H9 (cell line): ENCODE data around the gene TRAFD1. TPM values are rescaled to one million over a fixed set of nuclear protein-coding genes. Genes with fewer than 3 reads are reported as not detected.

ENCODE experiments used
- DNase-seq: peaks from one replicate; pipeline ENCODE4 v3.0.0-alpha.2; 2017
- H2AFZ ChIP-seq: one replicate; pipeline ENCODE4 v1.6.1; 2013; ENCODE audit warnings: mild to moderate bottlenecking, low read length, control low read depth, moderate library complexity
- H2AK5ac ChIP-seq: 2 replicates; pipeline ENCODE4 v1.6.1; 2013; ENCODE audit warnings: low read length, control low read depth, mixed read lengths; ENCODE audit not compliant: insufficient read length
- H2BK120ac ChIP-seq: one replicate; pipeline ENCODE4 v1.6.1; 2013; ENCODE audit warnings: low read depth, mild to moderate bottlenecking, low read length, control low read depth, inconsistent platforms; ENCODE audit not compliant: poor library complexity, severe bottlenecking
- H2BK12ac ChIP-seq: 2 replicates; pipeline ENCODE4 v1.6.1; 2013; ENCODE audit warnings: low read length, control low read depth, mixed read lengths, low read depth; ENCODE audit not compliant: insufficient read length
- H2BK15ac ChIP-seq: 2 replicates; pipeline ENCODE4 v1.6.1; 2013; ENCODE audit warnings: low read depth, low read length, control low read depth
- H2BK20ac ChIP-seq: one replicate; pipeline ENCODE4 v1.6.1; 2013; ENCODE audit warnings: low read depth, mild to moderate bottlenecking, low read length, control low read depth, inconsistent platforms; ENCODE audit not compliant: poor library complexity, severe bottlenecking
- H2BK5ac ChIP-seq: 2 replicates; pipeline ENCODE4 v1.6.1; 2013; ENCODE audit warnings: low read length, control low read depth, mixed read lengths; ENCODE audit not compliant: insufficient read length
- H3K14ac ChIP-seq: 2 replicates; pipeline ENCODE4 v1.6.1; 2013; ENCODE audit warnings: low read length, control low read depth; ENCODE audit not compliant: insufficient read depth
- H3K18ac ChIP-seq: 2 replicates; pipeline ENCODE4 v1.6.1; 2013; ENCODE audit warnings: low read depth, mild to moderate bottlenecking, mixed read lengths, low read length, control low read depth; ENCODE audit not compliant: insufficient read length
- H3K23ac ChIP-seq: 2 replicates; pipeline ENCODE4 v1.6.1; 2013; ENCODE audit warnings: low read length, control low read depth, mixed read lengths, low read depth; ENCODE audit not compliant: insufficient read length
- H3K23me2 ChIP-seq: 2 replicates; pipeline ENCODE4 v1.6.1; 2013; ENCODE audit warnings: low read depth, mild to moderate bottlenecking, mixed read lengths, low read length, control low read depth; ENCODE audit not compliant: insufficient read length, poor library complexity, severe bottlenecking
- H3K27ac ChIP-seq: 2 replicates; pipeline ENCODE4 v1.5.1; 2013; ENCODE audit warnings: low read length, control low read depth, mixed read lengths, low read depth; ENCODE audit not compliant: insufficient read length
- H3K27me3 ChIP-seq: 2 replicates; pipeline ENCODE4 v1.6.1; 2013; ENCODE audit warnings: low read length, control low read depth, inconsistent platforms; ENCODE audit not compliant: insufficient read depth
- H3K4ac ChIP-seq: 2 replicates; pipeline ENCODE4 v1.6.1; 2013; ENCODE audit warnings: low read depth, mild to moderate bottlenecking, control low read depth, inconsistent platforms, low read length, moderate library complexity
- H3K4me1 ChIP-seq: 2 replicates; pipeline ENCODE4 v1.6.1; 2013; ENCODE audit warnings: low read length, control low read depth, inconsistent platforms; ENCODE audit not compliant: insufficient read depth
- H3K4me2 ChIP-seq: 2 replicates; pipeline ENCODE4 v1.6.1; 2013; ENCODE audit warnings: low read length, control low read depth, mixed read lengths; ENCODE audit not compliant: insufficient read length, insufficient read depth
- H3K56ac ChIP-seq: 2 replicates; pipeline ENCODE4 v1.6.1; 2013; ENCODE audit warnings: low read depth, mild to moderate bottlenecking, mixed read lengths, low read length, control low read depth; ENCODE audit not compliant: insufficient read length
- H3K79me1 ChIP-seq: 2 replicates; pipeline ENCODE4 v1.6.1; 2013; ENCODE audit warnings: low read depth, mild to moderate bottlenecking, moderate library complexity, low read length, control low read depth, inconsistent platforms; ENCODE audit not compliant: insufficient read depth, poor library complexity, severe bottlenecking
- H3K79me2 ChIP-seq: 2 replicates; pipeline ENCODE4 v1.6.1; 2013; ENCODE audit warnings: low read length, control low read depth, inconsistent platforms; ENCODE audit not compliant: insufficient read depth
- H3K9ac ChIP-seq: 2 replicates; pipeline ENCODE4 v1.6.1; 2013; ENCODE audit warnings: low read length, control low read depth, mixed read lengths; ENCODE audit not compliant: insufficient read length; ENCODE audit errors: extremely low read depth
- H3K9me3 ChIP-seq: one replicate; pipeline ENCODE4 v1.6.1; 2013; ENCODE audit warnings: low read depth, low read length, inconsistent platforms; ENCODE audit not compliant: control insufficient read depth
- H3T11ph ChIP-seq: one replicate; pipeline ENCODE4 v1.6.1; 2013; ENCODE audit warnings: mild to moderate bottlenecking, low read length, control low read depth, inconsistent platforms
- H4K20me1 ChIP-seq: one replicate; pipeline ENCODE4 v1.6.1; 2013; ENCODE audit not compliant: control insufficient read depth, insufficient read length, insufficient read depth
- H4K5ac ChIP-seq: 2 replicates; pipeline ENCODE4 v1.6.1; 2013; ENCODE audit warnings: low read depth, mild to moderate bottlenecking, mixed read lengths, low read length, control low read depth; ENCODE audit not compliant: insufficient read length
- H4K8ac ChIP-seq: replicated peaks from 2 replicates; pipeline ENCODE4 v1.6.1; 2013; ENCODE audit warnings: low read length, control low read depth, mixed read lengths, low read depth; ENCODE audit not compliant: insufficient read length
- H4K91ac ChIP-seq: 2 replicates; pipeline ENCODE4 v1.6.1; 2013; ENCODE audit warnings: low read depth, mild to moderate bottlenecking, moderate library complexity, mixed read lengths, low read length, control low read depth; ENCODE audit not compliant: insufficient read length
- H3K27ac Mint-ChIP-seq, 3 experiments: 2 replicates in 2 of 3; 3 replicates in 1 of 3; pipeline ENCODE4 v1.8.0; 2020 to 2021; ENCODE audit warnings: mixed read lengths in 3 of 3, mild to moderate bottlenecking in 1 of 3, moderate library complexity in 1 of 3
- H3K27me3 Mint-ChIP-seq: 2 replicates; pipeline ENCODE4 v1.8.0; 2021; ENCODE audit warnings: low read depth, mild to moderate bottlenecking, moderate library complexity, mixed read lengths
- H3K36me3 Mint-ChIP-seq, 3 experiments: 2 replicates in 2 of 3; 3 replicates in 1 of 3; pipeline ENCODE4 v1.8.0; 2020 to 2021; ENCODE audit warnings: low read depth in 3 of 3, mixed read lengths in 3 of 3; ENCODE audit not compliant: insufficient read depth in 1 of 3
- H3K4me1 Mint-ChIP-seq, 2 experiments: 2 replicates each; pipeline ENCODE4 v1.8.0; 2020; ENCODE audit warnings: mixed read lengths in 2 of 2
- H3K4me3 Mint-ChIP-seq, 2 experiments: 2 replicates in 1 of 2; 3 replicates in 1 of 2; pipeline ENCODE4 v1.8.0; 2020 to 2021; ENCODE audit warnings: mild to moderate bottlenecking in 2 of 2, mixed read lengths in 2 of 2, moderate library complexity in 1 of 2
- H3K9me3 Mint-ChIP-seq, 2 experiments: 2 replicates in 1 of 2; 3 replicates in 1 of 2; pipeline ENCODE4 v1.8.0; 2020; ENCODE audit warnings: mild to moderate bottlenecking in 2 of 2, mixed read lengths in 2 of 2, moderate library complexity in 1 of 2
- WGBS: extraction: QIAGEN DNeasy Blood & Tissue Kit; methylation state at CpG from one replicate; pipeline ENCODE4 v1.1.7; 2013; ENCODE audit warnings: missing lambda C conversion rate, low lambda C conversion rate, mixed read lengths; ENCODE audit not compliant: insufficient read length; ENCODE audit errors: extremely low coverage; 5-methylcytosine and 5-hydroxymethylcytosine counted together
- total RNA-seq: library from RNA; stranded (reverse); gene quantifications from 2 replicates; pipeline ENCODE4 v1.2.1, GENCODE V29; 2021
- TF ChIP-seq, protein P1 (sequence below): fragments of 200-600 bp; sonication (generic); conservative IDR thresholded peaks from 3 replicates; pipeline ENCODE4 v1.8.0; 2021; ENCODE audit warnings: antibody characterized with exemption, mild to moderate bottlenecking

Gene TRAFD1
- total RNA-seq, 1 experiment from 2014 or later, result 32.0 TPM

DNA sequence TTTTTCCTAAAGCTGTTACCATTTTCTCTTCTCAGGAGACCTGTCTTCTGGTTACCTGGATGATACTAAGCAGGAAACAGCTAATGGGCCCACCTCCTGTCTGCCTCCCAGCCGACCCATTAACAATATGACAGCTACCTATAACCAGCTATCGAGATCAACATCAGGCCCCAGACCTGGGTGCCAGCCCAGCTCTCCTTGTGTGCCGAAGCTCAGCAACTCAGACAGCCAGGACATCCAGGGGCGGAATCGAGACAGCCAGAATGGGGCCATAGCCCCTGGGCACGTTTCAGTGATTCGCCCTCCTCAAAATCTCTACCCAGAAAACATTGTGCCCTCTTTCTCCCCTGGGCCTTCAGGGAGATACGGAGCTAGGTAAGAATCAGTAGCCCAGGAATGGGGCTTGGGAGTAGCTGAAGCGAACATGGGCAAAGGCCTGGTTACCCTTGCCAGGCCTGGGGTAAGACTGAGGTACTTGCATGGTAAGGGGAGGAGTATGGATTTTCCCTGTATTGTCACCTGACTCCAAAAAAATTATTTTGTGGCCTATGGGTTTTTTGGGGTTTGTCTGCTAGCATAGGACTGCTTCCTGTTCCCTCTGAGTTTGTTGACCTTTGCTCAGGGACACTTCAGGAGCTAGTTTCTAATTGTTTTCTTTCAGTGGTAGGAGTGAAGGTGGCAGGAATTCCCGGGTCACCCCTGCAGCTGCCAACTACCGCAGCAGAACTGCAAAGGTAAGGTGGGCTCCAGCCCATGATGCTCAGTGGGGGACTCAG is 26.6 kb downstream of the TRAFD1 start:
- Mint-ChIP-seq H3K27ac (peak overlapping the region in 2 of 3 experiments; percentile 58 to 69; a peak in 3 of 7 replicates), H3K4me1 (no peaks in the 10 kb centered on the region), H3K36me3 (peaks cover 43 to 79% (median 69%) of the 10 kb centered on the region in 3 experiments; a peak in 6 of 7 replicates), H3K4me3 (no peak overlapping the region), H3K9me3 (peaks cover 4 to 7% of the 10 kb centered on the region in 2 experiments; a peak in 4 of 5 replicates), H3K27me3 (no peaks in the 10 kb centered on the region)
- Histone ChIP-seq H2BK120ac (no peak overlapping the region), H4K5ac (no peak overlapping the region), H3K27ac (no peak overlapping the region), H3K18ac (no peak overlapping the region), H3K79me1 (no peaks in the 10 kb centered on the region), H3K79me2 (no peaks in the 10 kb centered on the region), H2BK12ac (no peak overlapping the region), H3K9me3 (no peaks in the 10 kb centered on the region), H3K23ac (no peak overlapping the region), H3K56ac (no peak overlapping the region), H4K8ac (no peak overlapping the region), H2BK20ac (no peak overlapping the region), H3K23me2 (no peaks in the 10 kb centered on the region), H2AK5ac (no peak overlapping the region), H3T11ph (no peak overlapping the region), H2BK15ac (no peak overlapping the region), H3K4me2 (no peak overlapping the region), H3K4me1 (no peaks in the 10 kb centered on the region), H4K91ac (no peak overlapping the region), H3K27me3 (no peaks in the 10 kb centered on the region), H2AFZ (no peak overlapping the region), H4K20me1 (no peaks in the 10 kb centered on the region), H3K14ac (no peak overlapping the region), H3K9ac (no peak overlapping the region), H2BK5ac (no peak overlapping the region), H3K4ac (no peak overlapping the region)
- no peak for DNase-seq
- TF ChIP-seq, protein P1, sequence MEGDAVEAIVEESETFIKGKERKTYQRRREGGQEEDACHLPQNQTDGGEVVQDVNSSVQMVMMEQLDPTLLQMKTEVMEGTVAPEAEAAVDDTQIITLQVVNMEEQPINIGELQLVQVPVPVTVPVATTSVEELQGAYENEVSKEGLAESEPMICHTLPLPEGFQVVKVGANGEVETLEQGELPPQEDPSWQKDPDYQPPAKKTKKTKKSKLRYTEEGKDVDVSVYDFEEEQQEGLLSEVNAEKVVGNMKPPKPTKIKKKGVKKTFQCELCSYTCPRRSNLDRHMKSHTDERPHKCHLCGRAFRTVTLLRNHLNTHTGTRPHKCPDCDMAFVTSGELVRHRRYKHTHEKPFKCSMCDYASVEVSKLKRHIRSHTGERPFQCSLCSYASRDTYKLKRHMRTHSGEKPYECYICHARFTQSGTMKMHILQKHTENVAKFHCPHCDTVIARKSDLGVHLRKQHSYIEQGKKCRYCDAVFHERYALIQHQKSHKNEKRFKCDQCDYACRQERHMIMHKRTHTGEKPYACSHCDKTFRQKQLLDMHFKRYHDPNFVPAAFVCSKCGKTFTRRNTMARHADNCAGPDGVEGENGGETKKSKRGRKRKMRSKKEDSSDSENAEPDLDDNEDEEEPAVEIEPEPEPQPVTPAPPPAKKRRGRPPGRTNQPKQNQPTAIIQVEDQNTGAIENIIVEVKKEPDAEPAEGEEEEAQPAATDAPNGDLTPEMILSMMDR, result no peak
- WGBS, result no CpG with 5 or more reads among the region's 11 CpGs
